Panc1 (cell line): ENCODE results near the gene MMP14.

ENCODE experiments used
- POLR2AphosphoS5 ChIP-seq: IDR thresholded peaks from 2 replicates; pipeline ENCODE4 v1.6.1; 2012; ENCODE audit warnings: mild to moderate bottlenecking, low read depth, low read length, moderate library complexity
- TCF7L2 ChIP-seq: IDR thresholded peaks from 2 replicates; pipeline ENCODE4 v1.6.1; 2011; ENCODE audit warnings: mild to moderate bottlenecking, low read depth, low read length, inconsistent platforms
- TF ChIP-seq, protein P1 (sequence below): fragments of 450-650 bp; IDR thresholded peaks from 2 replicates; pipeline ENCODE4 v1.5.1; 2017; ENCODE audit warnings: mild to moderate bottlenecking
- TF ChIP-seq, protein P2 (sequence below), 2 experiments: IDR thresholded peaks; 2 replicates each; pipeline ENCODE4 v1.6.1; 2011 to 2012; ENCODE audit warnings: low read depth in 2 of 2, control low read depth in 1 of 2, low read length in 1 of 2, mild to moderate bottlenecking in 1 of 2, moderate library complexity in 1 of 2; ENCODE audit not compliant: insufficient read depth in 1 of 2

DNA sequence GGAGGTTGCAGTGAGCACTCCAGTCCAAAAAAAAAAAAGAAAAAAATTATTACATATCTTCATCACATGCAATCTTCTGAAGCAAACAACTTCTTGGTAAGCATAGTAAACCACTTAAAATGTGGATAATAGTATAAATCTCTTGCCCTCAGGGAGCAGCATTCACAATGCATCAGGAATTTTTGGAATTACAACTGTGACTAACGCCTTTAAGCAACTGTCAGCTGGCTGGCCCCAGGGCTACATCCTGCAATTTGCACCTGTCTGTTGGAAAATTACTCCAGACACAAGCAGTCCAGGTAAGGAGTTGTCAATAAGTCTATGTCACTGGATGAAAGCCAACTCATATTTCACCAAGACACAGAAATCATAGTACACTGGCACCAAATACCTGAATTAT, 15.7 kb upstream of the MMP14 start:
- TF ChIP-seq, protein P1, sequence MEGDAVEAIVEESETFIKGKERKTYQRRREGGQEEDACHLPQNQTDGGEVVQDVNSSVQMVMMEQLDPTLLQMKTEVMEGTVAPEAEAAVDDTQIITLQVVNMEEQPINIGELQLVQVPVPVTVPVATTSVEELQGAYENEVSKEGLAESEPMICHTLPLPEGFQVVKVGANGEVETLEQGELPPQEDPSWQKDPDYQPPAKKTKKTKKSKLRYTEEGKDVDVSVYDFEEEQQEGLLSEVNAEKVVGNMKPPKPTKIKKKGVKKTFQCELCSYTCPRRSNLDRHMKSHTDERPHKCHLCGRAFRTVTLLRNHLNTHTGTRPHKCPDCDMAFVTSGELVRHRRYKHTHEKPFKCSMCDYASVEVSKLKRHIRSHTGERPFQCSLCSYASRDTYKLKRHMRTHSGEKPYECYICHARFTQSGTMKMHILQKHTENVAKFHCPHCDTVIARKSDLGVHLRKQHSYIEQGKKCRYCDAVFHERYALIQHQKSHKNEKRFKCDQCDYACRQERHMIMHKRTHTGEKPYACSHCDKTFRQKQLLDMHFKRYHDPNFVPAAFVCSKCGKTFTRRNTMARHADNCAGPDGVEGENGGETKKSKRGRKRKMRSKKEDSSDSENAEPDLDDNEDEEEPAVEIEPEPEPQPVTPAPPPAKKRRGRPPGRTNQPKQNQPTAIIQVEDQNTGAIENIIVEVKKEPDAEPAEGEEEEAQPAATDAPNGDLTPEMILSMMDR, result no peak
- TF ChIP-seq TCF7L2 (no peak), POLR2AphosphoS5 (no peak)
- TF ChIP-seq, protein P2, sequence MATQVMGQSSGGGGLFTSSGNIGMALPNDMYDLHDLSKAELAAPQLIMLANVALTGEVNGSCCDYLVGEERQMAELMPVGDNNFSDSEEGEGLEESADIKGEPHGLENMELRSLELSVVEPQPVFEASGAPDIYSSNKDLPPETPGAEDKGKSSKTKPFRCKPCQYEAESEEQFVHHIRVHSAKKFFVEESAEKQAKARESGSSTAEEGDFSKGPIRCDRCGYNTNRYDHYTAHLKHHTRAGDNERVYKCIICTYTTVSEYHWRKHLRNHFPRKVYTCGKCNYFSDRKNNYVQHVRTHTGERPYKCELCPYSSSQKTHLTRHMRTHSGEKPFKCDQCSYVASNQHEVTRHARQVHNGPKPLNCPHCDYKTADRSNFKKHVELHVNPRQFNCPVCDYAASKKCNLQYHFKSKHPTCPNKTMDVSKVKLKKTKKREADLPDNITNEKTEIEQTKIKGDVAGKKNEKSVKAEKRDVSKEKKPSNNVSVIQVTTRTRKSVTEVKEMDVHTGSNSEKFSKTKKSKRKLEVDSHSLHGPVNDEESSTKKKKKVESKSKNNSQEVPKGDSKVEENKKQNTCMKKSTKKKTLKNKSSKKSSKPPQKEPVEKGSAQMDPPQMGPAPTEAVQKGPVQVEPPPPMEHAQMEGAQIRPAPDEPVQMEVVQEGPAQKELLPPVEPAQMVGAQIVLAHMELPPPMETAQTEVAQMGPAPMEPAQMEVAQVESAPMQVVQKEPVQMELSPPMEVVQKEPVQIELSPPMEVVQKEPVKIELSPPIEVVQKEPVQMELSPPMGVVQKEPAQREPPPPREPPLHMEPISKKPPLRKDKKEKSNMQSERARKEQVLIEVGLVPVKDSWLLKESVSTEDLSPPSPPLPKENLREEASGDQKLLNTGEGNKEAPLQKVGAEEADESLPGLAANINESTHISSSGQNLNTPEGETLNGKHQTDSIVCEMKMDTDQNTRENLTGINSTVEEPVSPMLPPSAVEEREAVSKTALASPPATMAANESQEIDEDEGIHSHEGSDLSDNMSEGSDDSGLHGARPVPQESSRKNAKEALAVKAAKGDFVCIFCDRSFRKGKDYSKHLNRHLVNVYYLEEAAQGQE (IDR thresholded peaks at IDR 0.05; ENCODE audit: insufficient read depth in 1 of 2, low read depth in 2 of 2, low read length in 1 of 2), result no peak
